ENCODE measurements around the gene ARL6IP5. TPM values are rescaled to one million over a fixed set of nuclear protein-coding genes. Genes with fewer than 3 reads are reported as not detected.

ARL6IP5 gene
- total and polyA plus RNA-seq, 2 of the 13 experiments (the other 11 are each of a cell fraction or from before 2014, with no cell fraction given), result 23.7 to 29.6 TPM

GRCh38 chr3:69082805-69083204 lies 1.9 kb upstream of the ARL6IP5 start:
- Histone ChIP-seq H3K27me3 (ENCODE audit: control insufficient read depth in 1 of 2, insufficient read depth in 2 of 2, low read length in 2 of 2) (no peaks in the 10 kb centered on the region; a peak in 1 of 5 replicates), H2AFZ (ENCODE audit: low read length) (no peak overlapping the region), H3K79me2 (ENCODE audit: insufficient read depth, low read length) (peaks cover 28% of the 10 kb centered on the region), H3K9ac (ENCODE audit: insufficient read depth, low read depth, low read length) (no peak overlapping the region), H3K27ac (ENCODE audit: extremely low read length, insufficient read depth, low read length) (no peak overlapping the region), H3K4me1 (ENCODE audit: insufficient read depth, low read length) (peaks cover 70% of the 10 kb centered on the region), H4K20me1 (ENCODE audit: insufficient read depth, low read length) (no peaks in the 10 kb centered on the region), H3K36me3 (replicated peaks in 1 of 2; ENCODE audit: control insufficient read depth in 1 of 2, insufficient read depth in 2 of 2, low read length in 2 of 2) (no peaks in the 10 kb centered on the region), H3K4me2 (ENCODE audit: low read depth, low read length) (no peak overlapping the region), H3K9me3 (ENCODE audit: low read length) (no peaks in the 10 kb centered on the region), H3K4me3 (replicated peaks in 1 of 3; ENCODE audit: insufficient read depth in 1 of 3, low read depth in 2 of 3, low read length in 3 of 3) (no peak overlapping the region)
- ChIA-PET CTCF (ENCODE audit: low intra/inter-chr PET ratio, low total read pairs) (no interaction called here), POLR2A (no interaction called here)
- FAIRE-seq, result no peak
- DNase-seq (ENCODE audit: low spot score), result no peak
- ATAC-seq, result no peak
- intact Hi-C loops (cut with micrococcal nuclease; ENCODE audit: unreplicated experiment) (no loop called here), in situ Hi-C loops (cut with HindIII; ENCODE audit: extremely low pct_ligation_motif_present, low pct_unique_long_range_greater_than_20kb) (no loop called here)
- BruUV-seq (replicated peaks), result no TSS peak
- TF ChIP-seq ZNF614 (CRISPR knock-in tag; IDR thresholded peaks at IDR 0.05; ENCODE audit: borderline replicate concordance) (no peak), ZNF354B (CRISPR knock-in tag; IDR thresholded peaks at IDR 0.05) (no peak), ZNF263 (CRISPR knock-in tag; IDR thresholded peaks at IDR 0.05) (no peak), ZNF318 (CRISPR knock-in tag; IDR thresholded peaks at IDR 0.05) (no peak), SUZ12 (IDR thresholded peaks at IDR 0.05; ENCODE audit: low read depth, low read length) (no peak), ZSCAN21 (CRISPR knock-in tag; IDR thresholded peaks at IDR 0.05; ENCODE audit: borderline replicate concordance) (no peak), ZNF343 (CRISPR knock-in tag; IDR thresholded peaks at IDR 0.05) (no peak), ZKSCAN8 (CRISPR knock-in tag; IDR thresholded peaks at IDR 0.05; ENCODE audit: borderline replicate concordance) (no peak), ZNF629 (CRISPR knock-in tag; conservative IDR thresholded peaks at IDR 0.05) (no peak), ZNF768 (CRISPR knock-in tag; IDR thresholded peaks at IDR 0.05) (no peak), CENPT (CRISPR knock-in tag; IDR thresholded peaks at IDR 0.05; ENCODE audit: low read depth) (no peak), ZNF234 (CRISPR knock-in tag; conservative IDR thresholded peaks at IDR 0.05) (no peak), ZNF18 (CRISPR knock-in tag; IDR thresholded peaks at IDR 0.05; ENCODE audit: insufficient replicate concordance) (no peak), HNRNPL (IDR thresholded peaks at IDR 0.05; ENCODE audit: low read depth, low read length) (no peak), TMF1 (CRISPR knock-in tag; IDR thresholded peaks at IDR 0.05; ENCODE audit: low read depth) (no peak), ZNF12 (CRISPR knock-in tag; IDR thresholded peaks at IDR 0.05) (no peak)

All from HepG2 (cell line).